HG02884 (cell line): ENCODE results near the gene WDR37.
A peak's percentile ranks its signal among the peaks of the same experiment; 100 is the strongest.
"Not testable (repeated sequence)": the region's sequence is repeated elsewhere in the genome, so short reads cannot be mapped to it uniquely, and the experiment has no call there.

Experiments
- ATAC-seq: cut with Tn5 transposase; IDR thresholded peaks from one replicate; pipeline ENCODE4 v1.9.1; 2021; ENCODE audit warnings: mild to moderate bottlenecking, moderate library complexity; ENCODE audit not compliant: unreplicated experiment

The WDR37 gene

DNA sequence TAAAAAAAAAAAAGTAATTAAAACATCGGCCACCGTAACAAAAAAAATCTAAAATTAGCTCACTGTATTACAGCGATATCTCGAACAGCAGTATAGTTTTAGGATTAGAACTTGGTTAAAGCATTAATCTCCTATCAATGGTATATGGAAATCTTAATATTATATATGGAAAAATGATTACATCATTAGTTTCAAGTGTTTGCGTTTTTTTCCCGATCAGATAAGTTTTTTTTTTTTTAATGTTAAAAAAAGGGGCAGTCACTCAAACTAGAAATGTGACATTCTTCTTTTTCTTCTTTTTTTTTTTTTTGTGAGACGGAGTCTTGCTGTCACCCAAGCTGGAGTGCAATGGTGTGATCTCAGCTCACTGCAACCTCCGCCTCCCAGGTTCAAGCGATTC lies 14.7 kb upstream of the WDR37 start:
- ATAC-seq, result no peak

DNA sequence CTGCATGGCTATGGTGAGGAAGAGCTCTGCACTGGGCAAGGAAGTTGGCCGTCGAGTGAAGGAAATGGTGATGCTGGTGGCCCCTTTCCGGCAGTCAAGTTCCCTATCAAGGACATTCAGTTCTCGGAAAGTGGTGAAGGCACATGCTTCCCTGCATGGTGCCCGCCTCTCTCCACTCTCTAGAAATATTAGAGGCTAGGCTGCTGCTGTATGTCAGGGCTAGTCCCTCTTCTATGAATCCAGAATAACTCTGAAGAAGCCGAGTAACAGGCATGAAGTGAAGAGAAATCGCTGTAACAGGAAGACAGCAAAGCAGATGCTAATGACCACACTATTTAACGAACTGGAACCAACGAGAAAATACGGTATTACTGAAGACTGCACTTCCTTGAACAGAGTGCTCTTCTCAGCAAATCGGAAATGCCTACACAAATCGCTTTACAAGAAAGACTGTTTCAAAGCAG lies 12.6 kb upstream of the WDR37 start:
- ATAC-seq, result peak; percentile 66

DNA sequence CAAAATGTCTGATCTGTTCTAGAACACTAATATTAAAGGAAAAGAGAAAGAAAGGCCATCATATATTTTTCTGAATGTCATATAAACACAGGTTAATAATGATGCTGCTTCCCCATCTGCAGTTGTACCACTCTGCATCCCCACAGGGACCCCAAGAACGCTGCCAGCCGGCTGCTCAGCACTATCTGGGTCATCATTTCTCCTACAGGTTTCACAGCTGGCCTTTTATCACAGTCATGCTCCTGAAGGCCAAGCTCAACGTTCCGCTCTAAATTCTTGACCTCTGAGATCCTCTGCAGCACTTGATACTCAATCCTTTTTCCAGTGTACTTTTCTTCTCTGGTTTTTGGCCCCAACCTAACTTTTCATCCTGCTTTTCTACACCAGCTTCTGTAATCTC lies 12.0 kb upstream of the WDR37 start:
- no peak for ATAC-seq

DNA sequence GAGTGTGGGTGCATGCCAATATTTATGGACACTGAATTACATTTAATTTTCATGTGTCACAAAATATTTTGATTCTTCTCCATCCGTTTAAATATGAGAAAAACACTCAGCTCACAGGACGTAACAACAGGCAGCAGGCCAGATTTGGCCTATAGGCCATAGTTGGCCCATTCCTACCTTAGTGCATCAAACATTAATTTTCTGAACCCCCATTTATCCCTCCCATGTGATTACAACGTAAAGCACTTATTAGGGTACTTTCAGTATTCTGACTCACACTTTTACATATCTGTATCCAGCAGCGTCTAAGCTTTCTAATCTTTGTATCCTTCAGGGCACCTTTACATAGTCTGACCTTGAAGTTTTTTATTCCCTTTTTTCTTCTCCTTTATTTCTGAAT lies 11.2 kb upstream of the WDR37 start:
- no peak for ATAC-seq

DNA sequence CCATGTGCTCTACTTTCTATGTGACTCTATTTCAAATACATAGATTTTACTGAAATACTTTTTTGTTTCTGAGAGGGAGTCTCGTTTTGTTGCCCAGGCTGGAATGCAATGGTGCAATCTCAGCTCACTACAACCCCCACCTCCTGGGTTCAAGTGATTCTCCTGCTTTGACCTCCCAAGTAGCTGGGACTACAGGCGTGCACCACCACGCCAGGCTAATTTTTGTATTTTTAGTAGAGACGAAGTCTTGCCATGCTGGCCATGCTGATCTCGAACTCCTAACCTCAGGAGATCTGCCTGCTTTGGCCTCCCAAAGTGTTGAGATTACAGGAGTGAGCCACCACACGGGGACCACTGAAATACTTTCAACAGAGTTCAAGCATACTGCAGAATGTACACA lies 10.8 kb upstream of the WDR37 start:
- no peak for ATAC-seq

DNA sequence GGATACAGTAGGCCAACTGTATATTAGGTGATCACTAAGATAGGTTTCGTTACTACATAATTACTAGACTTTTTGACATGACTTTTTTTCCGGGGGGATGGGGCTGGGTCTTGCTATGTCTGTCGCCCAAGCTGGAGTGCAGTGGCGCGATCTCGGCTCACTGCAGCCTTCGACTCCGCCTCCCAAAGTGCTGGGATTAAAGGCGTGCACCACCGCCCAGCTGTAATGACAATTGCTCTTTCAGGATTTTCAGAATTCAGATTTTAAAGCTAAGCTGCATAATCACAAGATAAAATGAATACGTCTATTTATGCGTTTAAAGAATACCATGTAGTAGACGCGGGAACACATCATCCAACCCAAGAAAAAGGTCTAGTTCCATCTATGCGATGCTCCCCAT lies 8.2 kb upstream of the WDR37 start:
- no peak for ATAC-seq

DNA sequence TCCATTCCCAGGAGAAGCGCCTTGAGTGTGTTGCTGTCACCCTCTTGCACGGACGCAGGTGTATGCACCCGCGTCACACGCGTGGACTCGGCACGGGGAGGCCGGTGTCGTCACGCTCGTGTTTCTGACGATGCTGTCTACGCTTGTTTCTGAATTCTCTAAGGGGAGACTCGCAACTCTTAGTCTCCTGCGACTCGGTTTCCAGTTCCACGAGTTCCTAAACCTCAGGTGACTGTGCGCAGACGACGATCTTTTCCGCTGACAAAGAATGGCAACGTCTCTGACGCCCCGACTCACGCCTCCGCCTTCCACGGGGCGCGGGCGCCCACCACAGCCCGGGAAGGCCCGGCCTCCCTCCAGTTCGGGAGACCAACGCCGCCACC lies 7.8 kb upstream of the WDR37 start:
- ATAC-seq, result peak; percentile 1

DNA sequence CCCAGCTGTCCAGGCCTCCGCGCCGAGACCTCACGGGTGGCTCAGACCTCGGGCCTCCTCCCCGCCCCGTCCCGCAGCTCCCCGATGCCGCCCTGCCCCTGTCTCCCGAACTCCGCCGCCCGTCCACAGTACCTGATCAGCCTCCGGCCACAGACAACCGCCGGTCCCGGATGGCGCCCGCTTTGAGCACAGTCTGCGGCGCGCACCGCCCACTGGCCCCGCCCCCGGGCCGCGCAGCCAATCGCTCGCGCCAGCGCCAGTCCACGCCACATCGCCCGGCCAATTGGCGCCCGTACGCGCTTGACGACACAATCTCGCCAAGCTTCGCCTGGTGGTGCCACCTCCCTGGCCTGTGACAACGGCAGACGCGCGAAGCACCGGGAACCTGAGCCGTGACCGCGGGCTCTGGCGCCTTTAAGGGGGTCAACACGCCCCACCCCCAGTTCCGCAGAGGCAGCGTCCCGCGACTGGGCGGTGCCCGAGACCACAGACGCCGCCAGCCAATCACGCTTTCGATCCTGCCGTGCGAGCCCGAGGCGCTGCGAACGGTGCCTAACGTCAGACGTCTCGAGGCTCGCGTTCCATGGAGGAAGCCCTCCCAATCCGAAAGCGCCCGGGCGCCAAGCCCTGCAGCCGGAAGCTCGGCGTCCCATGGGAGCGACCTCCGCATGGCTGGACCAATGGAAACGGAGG lies 7.3 kb upstream of the WDR37 start, which contains the start of gene IDI1:
TSS of gene IDI1 (minus strand) at position 388 of the 693 bp plus-strand sequence. CDS start at position 272, 116 bp downstream.
- ATAC-seq, result peak; percentile 81

DNA sequence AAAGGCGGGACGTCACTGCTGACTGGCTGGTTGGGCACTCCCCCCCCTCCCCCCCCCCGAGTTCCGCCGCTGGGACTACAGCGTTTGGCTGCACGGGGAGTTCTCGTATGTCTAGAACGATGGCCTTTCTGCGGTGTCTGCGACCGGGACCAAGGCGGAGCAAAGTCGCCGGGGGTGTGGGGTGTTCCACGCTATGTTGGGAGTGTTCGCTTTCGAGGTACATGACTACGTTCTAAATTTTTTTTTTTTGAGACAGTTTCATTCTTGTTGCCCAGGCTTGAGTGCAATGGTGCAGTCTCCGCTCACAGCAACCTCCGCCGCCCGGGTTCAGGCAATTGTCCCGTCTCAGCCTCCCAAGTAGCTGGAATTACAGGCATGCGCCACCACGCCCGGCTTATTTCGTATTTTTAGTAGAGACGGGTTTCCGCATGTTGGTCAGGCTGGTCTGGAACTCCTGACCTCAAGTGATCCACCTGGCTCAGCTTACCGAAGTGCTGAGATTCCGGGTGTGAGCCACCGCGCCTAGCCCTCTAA lies 6.7 kb upstream of the WDR37 start:
- peak; percentile 0 for ATAC-seq

DNA sequence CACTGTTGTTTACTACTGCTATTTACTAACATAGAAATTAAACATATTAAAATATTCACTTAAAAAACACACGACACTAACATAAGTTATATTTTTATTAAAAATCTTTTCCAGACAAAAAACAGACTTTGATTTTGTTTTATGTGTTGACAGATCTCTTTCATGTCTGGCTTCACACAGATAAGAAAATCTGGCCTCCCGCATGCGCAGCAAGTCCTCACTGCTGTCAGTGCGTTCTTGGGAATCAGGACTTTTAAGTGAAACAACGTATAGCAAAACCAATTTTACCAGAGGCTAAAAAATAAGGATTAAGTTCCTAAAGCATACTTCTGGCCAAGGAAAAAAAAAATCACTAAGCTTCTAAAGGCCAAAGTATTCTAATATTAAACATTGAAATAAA lies 6.0 kb upstream of the WDR37 start:
- ATAC-seq, result no peak

DNA sequence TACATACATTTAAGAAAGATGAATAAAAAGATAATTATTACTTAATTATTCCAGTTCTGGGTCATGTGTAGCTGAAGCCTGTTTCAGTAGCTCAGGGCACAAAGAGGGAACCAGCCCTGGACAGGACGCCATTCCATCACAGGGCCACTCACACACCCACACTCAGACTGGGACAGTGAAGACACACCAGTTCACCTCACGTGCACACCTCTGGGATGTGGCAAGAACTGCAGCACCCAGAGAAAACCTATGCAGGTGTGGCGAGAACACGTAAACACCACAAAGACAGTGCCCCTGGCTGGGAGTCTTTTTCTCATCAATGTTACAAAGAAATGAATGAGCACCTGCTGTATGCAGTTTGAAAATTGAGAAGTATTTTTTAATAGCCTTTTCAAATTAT lies 5.6 kb upstream of the WDR37 start:
- ATAC-seq, result no peak

DNA sequence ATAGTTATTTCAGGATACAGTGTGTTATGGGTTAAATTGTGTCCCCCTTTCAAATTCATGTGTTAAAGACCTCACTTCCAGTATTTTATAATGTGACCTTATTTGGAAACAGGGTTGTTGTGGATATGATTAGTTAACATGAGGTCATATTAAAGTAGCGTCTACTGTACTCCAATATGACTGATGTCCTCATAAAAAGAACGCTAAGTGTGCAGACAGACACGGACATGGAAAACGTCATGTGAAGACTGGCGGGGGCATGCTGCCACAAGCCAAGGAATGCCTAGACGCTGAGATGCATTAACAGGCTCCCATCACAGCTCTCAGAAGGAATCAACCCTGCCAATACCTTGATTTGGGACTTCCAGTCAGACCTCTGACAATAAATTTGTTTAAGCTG lies 1.5 kb upstream of the WDR37 start:
- ATAC-seq, result no peak

DNA sequence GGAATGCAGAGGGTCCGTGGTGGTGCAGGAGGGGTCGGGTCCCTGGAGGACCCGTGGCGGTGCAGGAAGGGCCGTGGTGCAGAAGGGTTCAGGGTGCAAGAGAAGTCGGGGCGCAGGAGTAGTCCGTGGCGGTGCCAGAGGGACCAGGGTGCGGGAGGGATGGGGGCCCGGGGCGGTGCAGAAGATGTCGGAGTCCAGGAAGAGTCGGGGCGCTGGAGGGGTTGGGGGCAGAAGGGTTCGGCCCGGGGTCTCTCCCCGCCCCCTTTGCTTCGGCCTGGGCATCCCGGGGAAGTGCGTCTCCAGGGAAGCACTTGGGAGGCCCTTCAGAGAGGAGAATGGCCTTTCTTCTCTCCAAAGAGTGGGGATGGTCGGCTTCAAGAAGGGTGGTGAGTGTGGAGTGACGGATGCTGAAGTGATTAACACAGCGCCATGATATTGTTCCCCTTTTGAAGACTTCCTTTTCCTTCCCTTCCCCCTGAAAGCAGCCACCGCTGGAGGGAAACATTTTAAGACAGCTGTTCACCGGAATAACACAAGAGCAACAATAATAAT lies 997 bp downstream of the WDR37 start:
- peak; percentile 6 for ATAC-seq

DNA sequence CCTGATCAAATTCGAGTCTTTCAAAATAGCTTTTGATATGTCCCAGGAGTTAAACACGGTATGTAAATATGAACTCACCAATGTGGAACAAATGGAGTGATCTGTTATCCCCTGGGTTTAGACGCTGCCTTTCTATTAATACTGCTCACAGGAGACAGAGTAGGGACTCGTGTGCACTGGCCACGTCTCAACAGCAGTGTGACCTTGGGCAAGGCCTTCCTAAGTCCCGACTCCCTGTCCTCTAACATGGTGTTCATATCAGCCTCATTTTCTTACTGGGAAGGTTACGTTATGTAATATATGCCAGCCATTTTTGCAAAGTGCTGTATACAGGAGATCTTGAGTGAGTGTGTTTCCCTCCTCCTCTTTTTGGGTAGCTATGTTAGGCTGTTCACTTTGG lies 1.8 kb downstream of the WDR37 start:
- no peak for ATAC-seq

DNA sequence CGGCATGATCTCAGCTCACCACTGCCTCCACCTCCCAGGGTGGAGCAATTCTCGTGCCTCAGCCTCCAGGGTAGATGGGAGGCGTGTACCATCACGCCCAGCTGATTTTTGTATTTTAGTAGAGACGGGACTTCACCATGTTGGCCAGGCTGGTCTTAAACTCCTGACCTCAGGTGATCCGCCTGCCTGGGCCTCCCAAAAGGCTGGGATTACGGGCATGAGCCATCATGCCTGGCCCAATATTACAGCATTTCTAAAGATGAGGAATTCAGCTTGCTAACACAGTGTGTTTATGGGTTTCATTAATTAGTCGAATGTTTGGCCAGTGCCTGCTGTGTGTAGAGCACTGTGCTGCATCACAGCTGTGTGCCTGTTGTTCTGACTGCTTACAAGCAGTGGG lies 3.7 kb downstream of the WDR37 start:
- ATAC-seq, result no peak

DNA sequence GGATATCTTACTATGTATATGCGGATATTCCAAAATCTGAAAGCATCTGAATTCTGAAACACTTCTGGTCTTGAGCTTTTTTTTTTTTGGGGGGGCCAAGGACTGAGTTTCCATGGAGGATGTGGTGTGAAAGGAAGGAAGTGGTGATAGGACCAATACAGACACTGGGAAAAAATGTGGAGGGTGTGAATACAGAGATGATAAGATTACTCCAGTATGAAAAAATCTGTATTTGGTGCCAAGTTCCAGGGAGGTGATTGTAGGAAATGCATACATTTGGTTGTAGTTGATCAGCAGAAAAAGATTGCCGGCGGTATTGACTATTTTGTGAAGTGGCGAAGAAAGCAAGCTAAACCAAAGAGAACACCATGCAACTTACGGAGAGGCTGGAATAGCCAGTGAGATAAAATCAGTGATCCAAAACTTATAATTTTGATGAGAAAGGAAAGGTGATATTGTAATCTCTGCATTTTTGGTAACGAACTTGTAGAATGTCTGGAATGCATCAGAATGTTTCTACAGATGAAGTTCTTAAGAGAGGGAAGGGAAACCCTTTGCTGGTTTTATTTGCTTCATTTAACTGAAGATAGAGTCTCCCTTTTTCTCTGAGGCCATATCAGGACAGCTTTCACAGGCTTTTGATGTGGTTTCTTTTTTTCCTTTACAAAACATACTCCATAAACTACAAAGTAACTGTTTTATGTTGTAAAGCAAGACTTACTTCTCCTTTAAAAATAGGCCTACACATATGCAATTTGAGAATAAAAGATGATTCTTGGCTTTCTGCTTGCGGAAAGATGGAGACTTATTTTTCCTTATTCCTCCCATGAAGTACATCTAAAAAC lies 6.0 kb downstream of the WDR37 start:
- ATAC-seq, result no peak

DNA sequence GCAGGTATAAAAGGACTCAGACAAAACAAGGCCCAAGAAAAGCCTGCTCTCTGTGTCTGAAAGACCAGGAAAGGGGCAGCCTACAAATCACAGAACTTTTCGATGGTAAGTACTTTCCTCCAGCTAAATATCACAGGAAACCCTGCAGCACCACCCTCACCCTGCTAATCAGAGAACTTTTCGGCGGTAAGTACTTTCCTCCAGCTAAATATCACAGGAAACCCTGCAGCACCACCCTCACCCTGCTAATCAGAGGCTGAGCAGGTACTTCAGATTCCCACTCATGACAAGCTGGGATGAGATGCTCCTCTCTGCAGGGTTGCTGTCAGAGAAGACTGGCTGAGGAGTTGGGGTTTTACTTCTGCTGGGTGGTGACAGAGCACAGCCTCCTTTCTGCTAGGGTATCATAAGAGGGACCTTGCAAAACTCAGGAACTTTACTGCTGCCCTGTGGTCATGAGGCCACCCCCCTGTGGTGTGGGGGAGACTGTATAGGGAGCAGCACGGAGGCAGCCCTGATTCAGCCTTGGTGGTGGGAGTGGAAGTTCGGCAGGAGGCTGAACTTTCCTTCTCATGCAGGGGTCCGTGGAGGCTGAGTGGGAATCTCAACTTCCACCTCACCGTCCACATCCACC lies 7.2 kb downstream of the WDR37 start:
- ATAC-seq, result no peak

DNA sequence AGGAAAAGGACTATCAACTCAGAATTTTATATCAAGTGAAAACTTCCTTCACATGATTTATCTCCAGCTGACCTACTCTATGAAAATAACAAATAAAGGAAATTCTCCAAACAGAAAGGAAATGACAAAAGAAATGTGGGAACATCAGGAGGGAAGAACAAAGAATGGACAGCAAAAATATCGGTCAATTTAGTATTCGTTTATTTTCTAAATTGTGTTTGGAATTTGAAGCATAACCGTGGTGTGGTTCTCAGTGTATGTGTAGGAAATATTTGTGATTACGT lies 8.7 kb downstream of the WDR37 start:
- no peak for ATAC-seq

DNA sequence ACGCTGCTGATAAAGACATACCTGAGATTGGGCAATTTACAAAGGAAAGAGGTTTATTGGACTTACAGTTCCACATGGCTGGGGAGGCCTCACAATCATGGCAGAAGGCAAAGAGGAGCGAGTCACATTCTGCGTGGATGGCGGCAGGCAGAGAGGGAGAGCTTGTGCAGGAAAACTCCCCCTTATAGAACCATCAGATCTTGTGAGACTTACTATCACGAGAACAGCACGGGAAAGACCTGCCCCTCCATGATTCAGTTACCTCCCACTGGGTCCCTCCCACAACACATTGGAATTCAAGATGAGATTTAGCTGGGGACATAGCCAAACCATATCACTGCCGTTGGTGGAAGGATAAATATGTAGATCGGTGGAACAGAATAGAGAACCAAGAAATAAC lies 10.5 kb downstream of the WDR37 start:
- not testable (repeated sequence) for ATAC-seq

DNA sequence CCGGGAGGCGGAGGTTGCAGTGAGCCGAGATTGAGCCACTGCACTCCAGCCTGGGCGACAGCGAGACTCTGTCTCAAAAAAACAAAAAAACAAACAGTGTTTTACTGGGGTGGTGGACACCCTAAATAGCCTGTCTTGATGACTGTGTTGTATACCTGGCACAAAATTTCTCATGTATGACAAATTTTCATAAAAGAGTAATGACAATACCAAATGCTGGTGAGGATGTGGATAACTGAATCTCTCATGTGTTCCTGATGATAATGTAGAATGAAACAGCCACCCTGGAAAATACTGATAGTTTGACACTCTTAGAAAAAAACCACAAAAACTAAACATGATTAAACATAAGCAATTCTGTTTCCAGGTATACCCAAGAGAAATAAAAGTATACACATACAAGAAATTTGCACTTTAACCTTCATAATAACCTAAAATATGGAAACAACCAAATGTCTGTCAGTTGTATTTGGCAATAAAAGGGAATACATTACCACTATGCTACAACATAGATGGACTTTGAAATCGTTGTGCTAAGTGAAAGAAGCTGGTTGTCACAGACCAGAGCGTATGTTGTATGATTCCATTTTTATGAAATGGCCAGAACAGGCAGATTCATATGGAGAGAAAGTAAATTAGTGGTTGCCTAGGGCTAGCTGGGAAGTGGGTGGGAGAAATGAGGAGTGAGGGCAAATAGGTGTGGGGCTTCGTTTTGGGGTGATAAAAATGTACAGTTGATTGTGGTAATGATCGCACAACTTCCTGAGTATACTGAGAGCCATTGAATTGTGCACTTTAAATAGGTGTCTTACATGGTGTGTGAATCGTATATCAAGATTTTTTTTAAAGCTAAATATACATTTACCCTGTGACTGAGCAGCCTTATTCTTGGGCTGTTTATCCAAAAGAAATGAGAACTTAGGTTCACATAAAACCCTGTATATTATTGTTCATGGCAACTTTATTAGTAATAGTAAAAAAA lies 12.5 kb downstream of the WDR37 start:
- no peak for ATAC-seq
